ENCODE measurements around the gene SAYSD1.

Gene SAYSD1

DNA sequence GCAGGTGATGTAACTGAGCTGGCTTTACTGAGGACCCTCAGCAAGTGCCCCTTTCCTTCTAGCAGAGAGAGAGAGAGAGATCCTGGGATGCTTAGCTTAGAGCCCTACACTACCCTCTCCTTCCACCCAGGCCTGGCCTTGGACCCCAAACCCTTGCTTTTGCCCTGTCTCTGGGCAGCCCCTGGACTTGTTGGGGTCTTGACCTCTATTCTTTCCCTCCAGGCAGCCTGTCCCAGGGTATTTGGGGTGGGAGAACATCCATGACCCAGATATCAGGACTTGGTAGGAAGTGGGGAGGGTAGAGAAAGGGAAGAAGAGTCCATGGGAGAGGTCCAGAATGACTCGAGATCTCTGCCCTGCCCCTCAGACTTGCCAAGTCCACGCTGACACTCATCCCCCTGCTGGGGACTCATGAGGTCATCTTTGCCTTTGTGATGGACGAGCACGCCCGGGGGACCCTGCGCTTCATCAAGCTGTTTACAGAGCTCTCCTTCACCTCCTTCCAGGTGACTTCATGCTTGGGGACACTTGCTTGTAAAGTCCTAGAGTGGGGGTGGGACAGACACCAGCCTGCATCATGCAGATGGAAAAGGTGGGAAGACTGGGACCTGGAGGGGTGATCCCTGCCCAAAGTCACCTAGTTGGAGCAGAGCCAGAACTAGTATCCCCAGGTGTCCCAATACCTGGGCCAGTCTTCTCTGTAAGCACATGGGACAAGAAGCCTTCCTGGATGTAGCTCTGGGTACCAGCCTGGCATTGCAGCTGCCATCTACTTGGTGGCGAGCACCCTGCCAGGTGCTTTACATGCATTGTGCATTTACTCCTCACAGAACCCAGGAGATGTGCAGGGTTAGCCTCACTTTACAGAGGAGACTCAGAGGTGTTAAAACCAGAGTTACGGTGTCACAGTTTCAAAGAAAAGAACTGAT is 35.5 kb downstream of the SAYSD1 start:
- DNase-seq (ENCODE audit: low read depth in 2 of 2), result no peak

DNA sequence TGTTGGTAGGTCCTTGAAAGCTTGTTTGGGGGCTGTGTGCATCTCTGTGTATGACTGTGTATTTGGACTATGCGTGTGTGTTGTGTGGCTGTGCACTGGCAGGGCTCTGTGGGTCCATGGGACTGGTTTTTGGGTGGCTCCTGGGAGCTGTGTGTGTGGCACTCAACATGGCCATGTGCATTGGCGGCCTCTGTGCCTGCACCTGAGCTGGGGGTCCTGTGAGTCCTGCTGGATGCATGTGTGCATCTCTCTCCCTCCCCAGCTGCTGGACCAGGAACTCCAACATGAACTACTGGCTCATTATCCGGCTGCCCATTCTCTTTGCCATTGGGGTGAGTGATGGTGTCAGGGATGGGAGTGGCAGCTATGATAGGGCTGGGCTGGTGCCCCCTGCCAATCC is 36.3 kb downstream of the SAYSD1 start:
- DNase-seq (ENCODE audit: low read depth in 2 of 2), result no peak

DNA sequence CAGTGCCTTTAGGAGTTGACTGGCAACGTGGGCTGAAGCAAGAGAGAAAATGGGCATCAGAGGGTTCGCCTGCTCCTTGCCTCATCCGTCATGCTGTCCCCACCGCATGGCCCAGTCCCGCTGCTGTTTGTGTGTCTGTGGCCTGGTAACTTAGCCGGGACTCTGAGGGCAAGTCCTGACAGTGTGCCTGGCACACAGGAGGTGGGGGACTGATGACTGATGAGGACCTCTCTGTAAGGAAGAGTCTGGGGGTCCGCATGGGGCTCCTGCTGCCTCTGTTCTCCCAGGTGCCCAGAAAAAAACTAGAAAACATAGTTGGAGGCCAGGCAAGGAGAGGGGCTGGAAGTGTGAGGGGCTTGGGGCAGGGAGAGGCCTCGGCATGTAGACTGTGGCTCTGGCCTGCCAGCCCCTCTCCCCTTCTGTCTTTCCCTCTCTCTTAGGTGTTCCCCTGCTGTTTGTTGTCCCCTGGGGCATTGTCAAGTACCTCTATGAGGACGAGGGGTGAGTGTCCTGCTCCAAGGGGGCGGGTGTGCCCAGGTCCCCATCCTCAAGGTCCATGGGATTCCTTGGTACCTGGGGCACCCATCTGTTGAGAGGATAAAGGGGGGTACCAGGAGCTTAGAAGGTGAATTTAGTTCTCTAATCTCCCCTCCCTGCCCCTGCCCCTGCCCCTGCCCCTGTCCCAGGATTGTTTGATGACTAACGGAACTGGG is 36.9 kb downstream of the SAYSD1 start:
- no peak for DNase-seq (ENCODE audit: low read depth in 2 of 2)

DNA sequence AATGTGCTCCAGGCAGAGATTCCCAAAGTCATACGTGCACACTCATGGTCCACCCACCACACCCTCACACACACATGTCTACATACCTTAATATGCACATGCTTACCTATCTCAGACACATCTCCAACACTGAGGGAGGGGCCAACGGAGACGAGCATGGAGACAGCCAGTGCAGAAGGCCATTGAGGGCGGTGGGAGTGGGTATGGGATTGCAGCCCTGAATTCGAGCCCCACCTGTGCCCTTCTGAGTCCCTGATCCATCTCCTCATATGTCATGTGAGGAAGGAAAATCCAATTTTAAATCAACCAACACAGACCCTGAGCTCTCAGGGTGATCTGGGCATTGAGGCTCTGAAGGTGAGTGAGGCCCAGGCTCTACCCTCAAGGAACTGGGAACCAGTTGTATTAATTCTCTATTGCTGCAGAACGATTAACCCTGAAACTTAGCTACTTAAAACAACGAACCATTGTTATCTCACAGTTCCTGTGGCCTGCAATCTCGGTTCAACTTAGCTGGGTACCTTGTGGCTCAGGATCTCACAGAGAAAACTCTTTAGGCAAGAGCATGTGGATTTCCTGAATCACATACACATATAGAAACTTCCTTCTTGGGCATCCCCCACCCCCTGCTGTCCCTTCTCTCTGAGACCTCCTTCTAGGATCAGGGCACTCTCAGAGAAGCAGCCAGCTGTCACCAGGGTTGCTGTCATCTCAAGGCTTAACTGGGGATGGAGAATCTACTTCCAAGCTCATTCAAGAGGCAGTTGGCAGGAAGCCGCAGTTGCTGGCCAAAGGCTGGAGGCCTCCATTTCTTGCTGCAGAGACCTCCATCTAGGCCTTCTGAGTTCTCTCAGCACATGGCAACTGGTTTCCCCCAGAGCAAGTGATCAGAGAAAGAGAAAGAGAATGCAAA is 38.1 kb downstream of the SAYSD1 start:
- no peak for DNase-seq (ENCODE audit: low read depth in 2 of 2)

DNA sequence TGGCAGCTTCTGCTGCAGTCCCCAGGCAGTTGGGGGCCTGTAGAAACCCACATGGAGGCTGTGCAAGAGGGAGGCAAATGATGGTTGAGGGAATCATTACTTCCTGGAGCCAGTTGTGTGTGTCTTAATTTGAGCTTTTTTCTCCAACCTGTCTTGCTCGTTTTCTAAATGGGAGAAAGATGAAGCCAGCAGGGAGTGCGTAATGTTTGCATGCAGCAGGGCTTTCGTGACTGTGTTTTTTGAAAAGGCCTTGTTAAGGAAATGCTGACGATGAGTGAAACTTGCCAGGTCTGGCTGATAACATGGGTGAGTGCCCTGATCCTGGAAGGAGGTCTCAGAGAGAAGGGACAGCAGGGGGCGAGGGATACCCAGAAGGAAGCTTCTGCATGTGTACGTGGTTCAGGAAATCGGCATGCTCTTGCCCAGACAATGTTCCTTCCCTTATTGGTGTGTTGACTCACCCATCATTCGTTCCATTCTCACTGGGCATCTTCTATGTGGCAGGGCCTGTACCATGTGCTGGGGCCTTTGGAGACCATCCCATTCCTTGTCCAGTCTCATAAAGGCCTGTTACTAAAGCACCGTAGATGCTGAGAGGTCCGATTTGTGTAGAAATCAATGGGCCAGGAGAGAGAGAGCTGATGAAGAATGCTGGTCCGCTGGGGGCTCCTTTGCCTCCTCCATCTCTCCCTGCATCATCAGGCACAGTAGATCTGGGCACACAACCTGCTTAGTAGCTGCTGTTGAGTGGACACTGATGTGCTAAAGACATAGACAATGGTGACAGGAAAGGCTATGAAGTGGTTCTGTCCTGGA is 39.0 kb downstream of the SAYSD1 start:
- no peak for DNase-seq (ENCODE audit: low read depth in 2 of 2)

DNA sequence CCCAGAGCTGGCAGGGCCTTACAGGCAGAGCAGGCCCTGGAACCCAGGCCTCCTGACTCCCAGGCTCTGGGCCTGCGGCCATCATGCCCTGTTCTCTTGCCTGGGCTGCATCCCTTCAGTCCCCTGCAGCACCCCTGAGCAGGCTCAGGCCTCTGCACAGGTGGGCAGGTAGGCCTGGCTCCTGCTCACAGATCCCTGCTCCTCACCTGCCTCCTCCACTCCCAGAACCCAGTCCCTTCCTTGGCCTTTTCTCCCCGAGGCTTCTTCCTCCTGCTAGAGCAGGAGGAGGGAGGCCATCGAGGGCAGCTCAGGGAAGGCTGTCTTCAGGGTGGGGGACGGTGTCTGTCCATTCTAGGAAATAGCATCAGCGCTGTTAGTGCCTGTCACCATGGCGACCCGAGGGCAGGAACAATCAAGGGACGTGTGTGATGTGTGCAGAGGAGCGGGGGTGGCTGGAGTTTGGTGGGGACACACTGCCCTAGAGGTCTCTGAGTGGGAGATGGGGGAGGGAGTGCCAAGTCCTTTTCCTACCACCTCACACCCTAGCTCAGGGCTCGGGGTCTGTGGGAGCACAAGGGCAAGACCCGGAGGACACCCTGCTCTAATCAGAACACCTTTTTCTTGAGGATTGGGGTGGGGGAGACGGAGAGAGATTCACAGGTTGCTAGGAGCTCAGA is 39.8 kb downstream of the SAYSD1 start:
- DNase-seq (ENCODE audit: low read depth in 2 of 2), result no peak

DNA sequence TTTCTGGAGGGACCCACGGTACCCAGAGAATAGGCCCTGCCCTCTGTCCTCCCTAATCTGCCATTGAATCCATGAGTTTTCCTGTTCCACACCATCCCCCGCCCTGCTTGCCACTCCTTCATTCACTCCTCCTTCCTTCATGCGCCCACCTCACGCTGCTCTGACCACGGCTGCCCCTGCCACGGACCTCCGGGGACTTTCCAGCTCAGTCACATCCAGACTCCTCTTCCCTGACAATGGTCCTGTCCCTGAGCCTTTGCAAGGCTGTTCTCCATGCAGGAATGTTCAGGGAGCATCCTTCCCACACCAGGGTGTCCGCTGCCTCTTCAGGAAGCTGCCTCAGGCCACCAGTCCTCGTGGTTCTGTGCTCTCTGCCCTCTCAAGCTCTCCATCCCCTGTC is 40.5 kb downstream of the SAYSD1 start:
- DNase-seq (ENCODE audit: low read depth in 2 of 2), result no peak

DNA sequence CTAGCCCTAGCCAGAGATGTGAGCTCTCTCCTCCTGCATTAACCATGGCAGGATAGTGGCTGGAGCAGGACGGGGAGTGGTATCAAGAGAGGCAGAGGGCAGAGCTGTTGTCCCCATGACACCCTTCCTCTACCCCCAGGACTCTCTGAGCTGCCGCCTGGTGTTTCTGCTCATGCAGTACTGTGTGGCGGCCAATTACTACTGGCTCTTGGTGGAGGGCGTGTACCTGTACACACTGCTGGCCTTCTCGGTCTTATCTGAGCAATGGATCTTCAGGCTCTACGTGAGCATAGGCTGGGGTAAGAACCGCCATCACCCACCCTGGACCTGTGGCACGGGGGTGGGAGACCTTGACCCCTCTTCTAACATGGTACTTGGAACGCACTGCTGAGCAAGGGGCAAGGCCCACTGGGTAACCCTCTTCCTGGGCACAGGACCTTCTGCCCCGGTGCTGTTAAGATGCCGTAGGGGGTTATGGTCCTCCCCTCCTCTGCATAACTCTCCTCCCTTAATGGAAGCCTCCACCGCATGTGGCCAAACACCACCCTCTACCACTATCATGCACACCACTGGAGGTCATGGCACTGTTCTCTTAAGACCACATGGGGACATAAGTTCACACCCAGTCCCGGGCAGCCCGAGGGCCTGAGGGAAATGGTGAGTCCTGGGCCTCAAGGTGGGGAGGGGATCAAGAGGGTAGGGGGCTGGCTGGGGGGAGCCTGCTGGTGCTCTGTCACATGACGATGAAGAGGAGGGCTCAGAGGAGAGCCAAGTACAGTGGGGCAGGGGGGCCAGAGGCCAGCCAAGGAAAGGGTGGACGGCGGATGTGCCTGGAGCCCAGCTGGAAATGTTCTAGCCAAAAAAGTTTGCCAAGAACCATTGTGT is 41.3 kb downstream of the SAYSD1 start:
- no peak for DNase-seq (ENCODE audit: low read depth in 2 of 2)

DNA sequence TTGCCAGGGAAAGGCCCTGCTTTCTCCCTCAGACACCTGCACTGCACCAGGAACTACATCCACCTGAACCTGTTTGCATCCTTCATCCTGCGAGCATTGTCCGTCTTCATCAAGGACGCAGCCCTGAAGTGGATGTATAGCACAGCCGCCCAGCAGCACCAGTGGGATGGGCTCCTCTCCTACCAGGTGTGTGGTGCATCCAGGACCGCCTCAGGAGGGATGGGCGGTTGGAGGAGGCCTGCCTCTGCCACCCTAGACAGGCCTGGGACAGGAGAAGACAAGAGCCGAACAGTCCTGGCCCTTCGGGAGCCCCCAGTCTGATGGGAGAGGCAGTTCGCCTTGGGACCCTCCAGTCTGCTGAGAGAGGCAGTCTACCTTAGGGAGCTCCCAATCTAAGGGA is 42.2 kb downstream of the SAYSD1 start:
- no peak for DNase-seq (ENCODE audit: low read depth in 2 of 2)

DNA sequence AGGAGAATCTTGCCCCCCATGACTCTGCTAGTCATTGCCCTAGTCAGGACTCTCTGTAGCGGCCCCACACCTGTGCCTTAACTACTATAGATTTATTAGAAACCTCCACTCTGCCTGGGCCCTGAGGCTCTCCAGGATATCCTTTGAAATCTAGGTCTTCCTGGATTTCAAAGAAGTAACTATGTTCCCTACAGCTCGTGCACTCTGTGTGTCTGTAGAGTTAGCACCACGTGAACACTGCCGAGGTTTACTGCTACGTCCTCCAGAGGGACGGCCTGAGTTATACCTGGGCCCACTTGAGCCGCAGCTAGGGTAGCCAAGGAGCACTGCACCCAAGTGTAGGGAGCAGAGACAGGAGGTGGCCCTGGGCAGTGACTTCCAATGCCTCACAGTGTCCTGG is 46.6 kb downstream of the SAYSD1 start:
- no peak for DNase-seq (ENCODE audit: low read depth in 2 of 2)

DNA sequence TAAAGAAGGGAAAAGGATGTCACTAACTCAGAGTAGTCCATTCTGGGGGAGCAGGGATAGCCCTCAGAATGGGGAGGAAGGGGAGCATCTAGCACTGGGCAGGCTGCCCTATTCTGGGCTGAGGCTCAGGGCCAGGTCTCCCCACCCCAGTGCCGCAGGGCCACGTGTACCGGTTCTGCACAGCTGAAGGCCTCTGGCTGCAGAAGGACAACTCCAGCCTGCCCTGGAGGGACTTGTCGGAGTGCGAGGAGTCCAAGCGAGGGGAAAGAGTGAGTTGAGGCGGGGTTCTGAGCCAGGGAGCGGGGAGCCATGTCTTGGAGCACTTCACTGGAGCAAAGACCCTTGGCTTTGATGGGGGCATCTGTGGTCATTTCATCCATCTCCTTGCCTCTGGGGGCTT is 49.4 kb downstream of the SAYSD1 start:
- no peak for DNase-seq (ENCODE audit: low read depth in 2 of 2)

DNA sequence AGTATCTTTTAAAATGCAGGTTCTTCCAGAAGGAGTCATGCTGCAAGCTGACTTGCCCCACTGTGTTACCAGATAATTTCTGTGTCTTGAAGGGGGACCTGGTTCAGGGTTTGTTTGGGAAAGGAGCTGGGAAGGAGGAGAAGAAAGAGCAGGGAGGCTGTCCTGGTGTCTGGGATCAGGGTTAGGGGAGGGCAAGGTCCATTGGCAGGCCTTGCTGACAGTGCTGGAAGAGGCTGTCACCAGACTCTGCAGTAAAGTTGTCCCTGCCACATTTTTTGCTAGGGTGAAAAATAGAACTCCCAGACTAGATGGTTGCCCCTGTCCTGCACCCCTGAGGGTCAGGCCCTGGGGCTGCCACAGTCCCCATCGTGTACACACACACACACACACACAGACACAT is 51.5 kb downstream of the SAYSD1 start:
- no peak for DNase-seq (ENCODE audit: low read depth in 2 of 2)

DNA sequence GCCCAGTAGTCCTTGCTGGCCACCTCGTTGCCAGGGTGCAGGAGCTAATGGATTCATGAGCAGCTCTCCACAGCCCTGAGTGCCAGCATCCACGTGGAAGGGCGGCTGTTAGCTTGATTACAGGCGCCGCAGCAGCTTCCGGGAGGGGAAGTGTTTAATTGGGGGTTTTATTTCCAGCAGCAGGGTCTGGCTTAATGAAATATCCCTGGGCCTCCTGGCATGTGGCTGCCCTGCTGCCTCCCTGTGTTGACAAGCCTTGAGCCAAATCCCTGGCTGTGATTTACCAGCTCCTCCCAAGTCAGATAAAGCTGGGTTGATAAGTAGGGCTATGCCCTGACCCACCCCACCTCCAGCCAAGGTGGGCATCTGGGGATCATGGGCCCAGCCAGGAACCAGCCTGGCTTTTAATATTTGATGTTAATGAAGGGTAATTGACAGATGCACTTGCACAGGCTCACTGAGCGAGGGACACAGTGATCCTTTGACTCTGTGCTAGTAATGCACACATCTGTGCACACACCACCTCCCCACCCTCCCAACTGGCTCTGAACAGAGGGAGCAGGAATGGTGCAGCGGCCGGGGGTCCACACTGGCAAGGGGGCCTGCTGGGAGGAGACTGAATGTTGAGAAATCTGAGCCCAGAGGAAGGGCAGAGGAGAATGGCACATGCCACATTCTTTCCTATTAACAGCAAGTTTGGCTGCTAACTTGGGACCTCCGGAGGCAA is 52.8 kb downstream of the SAYSD1 start:
- no peak for DNase-seq (ENCODE audit: low read depth in 2 of 2)

DNA sequence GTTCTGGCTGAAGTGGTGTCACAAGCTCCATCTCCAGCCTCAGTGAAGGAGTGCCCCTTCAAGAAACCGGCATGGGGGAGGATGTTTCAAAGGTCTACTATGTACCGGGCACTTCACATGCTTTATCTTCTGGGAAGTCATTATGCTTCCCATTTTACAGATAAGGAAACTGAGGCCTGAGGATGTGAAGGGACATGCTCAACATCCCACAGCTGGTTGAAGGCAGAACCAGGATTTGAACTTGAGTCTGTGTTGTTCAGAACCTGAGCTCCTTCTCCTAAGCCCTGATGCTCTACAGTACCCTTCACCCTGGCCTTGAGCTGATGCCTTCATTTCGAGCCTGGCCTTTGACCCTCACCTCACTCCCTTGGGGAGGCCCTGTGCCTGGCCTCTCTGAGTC is 53.4 kb downstream of the SAYSD1 start:
- no peak for DNase-seq (ENCODE audit: low read depth in 2 of 2)

DNA sequence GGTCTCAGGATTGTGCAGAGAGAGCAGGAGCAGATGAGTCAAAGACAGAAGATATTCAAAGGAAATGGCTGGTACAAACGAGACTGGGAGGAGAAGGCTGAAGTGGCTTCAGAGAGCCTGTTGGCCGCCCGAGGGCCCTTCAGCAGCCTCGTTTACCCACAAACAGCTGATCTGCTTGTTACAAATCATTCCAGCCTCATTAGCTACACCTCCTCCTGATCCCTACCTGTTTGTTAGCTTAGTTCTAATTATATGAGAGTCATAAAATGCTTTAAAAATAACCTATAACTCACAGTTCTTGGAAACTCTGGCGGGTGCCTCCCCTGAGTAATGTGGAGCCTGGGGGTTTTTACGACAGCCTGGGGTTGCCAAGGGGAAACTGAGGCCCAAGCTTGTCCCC is 53.8 kb downstream of the SAYSD1 start:
- no peak for DNase-seq (ENCODE audit: low read depth in 2 of 2)

DNA sequence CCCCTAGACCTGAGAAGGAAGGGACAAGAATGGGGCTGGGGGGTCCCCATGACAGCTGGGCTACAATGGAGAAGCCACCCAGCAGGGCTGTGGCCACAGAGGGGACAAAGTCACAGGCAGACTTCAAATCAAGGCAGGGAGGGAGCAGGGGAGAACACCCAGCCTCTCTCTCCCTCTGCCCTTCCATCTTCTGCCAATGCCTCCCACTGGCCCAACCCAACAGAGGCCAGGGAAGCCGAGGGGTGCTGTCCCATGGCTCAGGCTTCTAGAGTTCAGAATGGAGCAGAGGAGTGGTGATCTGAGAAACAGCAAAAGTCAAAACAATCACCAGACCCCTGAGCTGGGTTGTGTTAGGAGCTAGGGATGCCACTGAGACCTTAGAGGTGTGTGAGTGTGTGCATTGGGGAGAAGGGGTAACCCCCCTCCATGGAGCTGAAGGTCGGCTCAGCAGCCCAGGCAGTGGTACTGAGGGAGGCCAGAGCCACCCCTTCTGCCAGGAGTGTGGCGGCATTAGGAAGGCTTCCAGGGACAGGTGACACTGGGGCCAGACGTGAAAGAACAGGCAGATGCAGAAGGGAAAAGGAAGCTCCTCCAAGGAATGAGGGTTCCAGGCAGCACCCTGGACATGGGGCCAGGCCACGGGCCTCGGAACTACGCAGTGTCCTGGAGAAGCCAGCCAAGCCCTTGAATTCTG is 54.4 kb downstream of the SAYSD1 start:
- DNase-seq (ENCODE audit: low read depth in 2 of 2), result no peak

DNA sequence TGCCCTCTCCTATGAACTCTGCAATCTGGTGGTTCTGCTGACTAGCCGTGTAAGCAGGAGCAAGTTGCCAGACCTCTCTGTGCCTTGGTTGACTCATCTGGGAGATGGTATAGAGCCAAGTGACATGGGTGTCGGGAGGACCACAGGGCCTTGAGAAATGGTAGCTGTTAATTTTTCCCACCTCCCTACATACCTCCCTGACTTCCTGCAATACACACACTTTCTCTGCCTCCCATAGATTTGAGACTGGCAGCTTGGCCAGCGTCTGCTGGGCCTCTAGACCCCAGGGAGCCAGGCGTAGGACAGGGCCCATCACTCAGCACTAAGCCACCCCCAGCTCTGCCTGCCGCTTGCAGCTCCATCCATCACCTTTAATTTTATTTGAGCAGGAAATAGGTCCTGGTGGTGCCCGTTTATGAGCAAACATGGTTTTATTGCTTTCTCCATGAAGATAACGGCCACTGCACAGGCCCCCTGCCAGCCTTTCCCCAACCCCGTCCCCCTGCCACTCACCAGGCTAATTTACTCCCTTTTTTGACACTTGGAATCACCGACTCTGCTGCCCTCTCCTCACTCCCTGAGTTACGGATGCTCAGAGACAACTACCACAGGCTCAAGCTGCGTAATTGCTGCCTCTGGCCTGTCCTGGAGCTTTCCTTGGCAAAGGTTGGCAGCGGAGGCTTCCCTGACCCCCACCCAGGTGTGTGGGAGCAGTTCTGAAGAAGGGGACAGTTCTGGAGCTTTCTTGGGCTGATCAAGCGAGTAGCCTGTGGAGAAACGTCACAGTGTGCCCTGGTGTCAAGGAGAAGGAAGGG is 55.3 kb downstream of the SAYSD1 start:
- DNase-seq (ENCODE audit: low read depth in 2 of 2), result no peak
